B cell (primary cell): ENCODE results near the gene C16orf82.

Source experiments
- EZH2 ChIP-seq: IDR thresholded peaks from 2 replicates; pipeline ENCODE4 v1.6.1; 2012; ENCODE audit warnings: borderline replicate concordance, low read depth, mild to moderate bottlenecking, moderate library complexity, low read length; ENCODE audit not compliant: insufficient read depth, poor library complexity, severe bottlenecking
- TF ChIP-seq, protein P1 (sequence below): fragments of 200-600 bp; IDR thresholded peaks from one replicate; pipeline ENCODE4 v1.8.0; 2022; ENCODE audit warnings: antibody characterized with exemption, mild to moderate bottlenecking

DNA sequence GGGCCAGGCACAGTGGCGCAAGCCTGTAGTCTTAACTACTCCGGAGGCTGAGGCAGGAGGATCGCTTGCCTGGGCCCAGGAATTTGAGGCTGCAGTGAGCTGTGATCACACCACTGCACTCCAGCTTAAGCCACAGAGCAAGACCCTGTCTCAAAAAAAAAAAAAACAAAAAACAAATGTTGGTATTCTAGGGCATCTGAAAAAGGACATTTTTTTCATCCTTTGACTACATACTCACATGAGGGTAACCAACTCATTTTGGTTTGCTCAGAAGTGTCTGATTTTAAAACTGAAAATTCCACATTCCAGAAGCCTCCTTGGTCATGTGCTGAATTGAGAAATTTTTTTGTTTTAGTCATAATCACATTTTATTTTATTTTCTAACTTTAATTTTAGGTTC lies 12.7 kb upstream of the C16orf82 start:
- TF ChIP-seq, protein P1, sequence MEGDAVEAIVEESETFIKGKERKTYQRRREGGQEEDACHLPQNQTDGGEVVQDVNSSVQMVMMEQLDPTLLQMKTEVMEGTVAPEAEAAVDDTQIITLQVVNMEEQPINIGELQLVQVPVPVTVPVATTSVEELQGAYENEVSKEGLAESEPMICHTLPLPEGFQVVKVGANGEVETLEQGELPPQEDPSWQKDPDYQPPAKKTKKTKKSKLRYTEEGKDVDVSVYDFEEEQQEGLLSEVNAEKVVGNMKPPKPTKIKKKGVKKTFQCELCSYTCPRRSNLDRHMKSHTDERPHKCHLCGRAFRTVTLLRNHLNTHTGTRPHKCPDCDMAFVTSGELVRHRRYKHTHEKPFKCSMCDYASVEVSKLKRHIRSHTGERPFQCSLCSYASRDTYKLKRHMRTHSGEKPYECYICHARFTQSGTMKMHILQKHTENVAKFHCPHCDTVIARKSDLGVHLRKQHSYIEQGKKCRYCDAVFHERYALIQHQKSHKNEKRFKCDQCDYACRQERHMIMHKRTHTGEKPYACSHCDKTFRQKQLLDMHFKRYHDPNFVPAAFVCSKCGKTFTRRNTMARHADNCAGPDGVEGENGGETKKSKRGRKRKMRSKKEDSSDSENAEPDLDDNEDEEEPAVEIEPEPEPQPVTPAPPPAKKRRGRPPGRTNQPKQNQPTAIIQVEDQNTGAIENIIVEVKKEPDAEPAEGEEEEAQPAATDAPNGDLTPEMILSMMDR: no peak
- TF ChIP-seq EZH2: no peak
